K562 (cell line): ENCODE results near the gene C10orf95. TPM values are rescaled to one million over a fixed set of nuclear protein-coding genes. Genes with fewer than 3 reads are reported as not detected.

Experiments
- BCOR ChIP-seq: fragments of 450-650 bp; IDR thresholded peaks from 2 replicates; pipeline ENCODE4 v1.6.1; 2016
- CHD2 ChIP-seq: IDR thresholded peaks from 2 replicates; pipeline ENCODE4 v1.6.1; 2011; ENCODE audit warnings: low read depth, low read length
- EP300 ChIP-seq: IDR thresholded peaks from 2 replicates; pipeline ENCODE4 v1.6.1; 2012; ENCODE audit warnings: low read length, improper control_type of control experiment
- EP400 ChIP-seq: fragments of 450-650 bp; IDR thresholded peaks from 2 replicates; pipeline ENCODE4 v1.6.1; 2017; ENCODE audit warnings: antibody characterized with exemption, mild to moderate bottlenecking, moderate library complexity
- FOXM1 ChIP-seq, 2 experiments: fragments of 450-650 bp in 1 of 2; sonication (generic) in 1 of 2; formaldehyde crosslinking in 1 of 2; IDR thresholded peaks; 2 replicates each; pipeline versions ENCODE4 v1.6.1 to v1.9.0; 2017 to 2022; ENCODE audit warnings: low read depth in 2 of 2, mild to moderate bottlenecking in 2 of 2, missing genetic modification reagents in 1 of 2, moderate library complexity in 1 of 2
- JUN ChIP-seq, 2 experiments: sonication (generic) in 1 of 2; formaldehyde crosslinking in 1 of 2; IDR thresholded peaks; 2 replicates each; pipeline versions ENCODE4 v1.6.1 to v1.8.0; 2012 to 2022; ENCODE audit warnings: borderline replicate concordance in 2 of 2, mild to moderate bottlenecking in 2 of 2, improper control_type of control experiment in 1 of 2, low read depth in 1 of 2, low read length in 1 of 2, missing genetic modification reagents in 1 of 2
- JUND ChIP-seq, 2 experiments: IDR thresholded peaks; 2 replicates in 1 of 2; 3 replicates in 1 of 2; pipeline ENCODE4 v1.6.1; 2011; ENCODE audit warnings: borderline replicate concordance in 2 of 2, low read depth in 2 of 2, low read length in 2 of 2, improper control_type of control experiment in 1 of 2, missing biosample characterization in 1 of 2, missing genetic modification characterization in 1 of 2, missing genetic modification reagents in 1 of 2
- KAT7 ChIP-seq: sonication (generic); formaldehyde crosslinking; IDR thresholded peaks from 2 replicates; pipeline ENCODE4 v1.8.0; 2022; ENCODE audit warnings: missing genetic modification reagents, mild to moderate bottlenecking, borderline replicate concordance
- KLF16 ChIP-seq: IDR thresholded peaks from 2 replicates; pipeline ENCODE4 v1.6.1; 2016; ENCODE audit warnings: antibody characterized with exemption
- LCOR ChIP-seq: sonication (generic); formaldehyde crosslinking; IDR thresholded peaks from 2 replicates; pipeline ENCODE4 v1.8.0; 2022; ENCODE audit warnings: mild to moderate bottlenecking, missing genetic modification reagents
- MCM5 ChIP-seq: fragments of 450-650 bp; IDR thresholded peaks from 2 replicates; pipeline ENCODE4 v1.6.1; 2016; ENCODE audit warnings: low read depth
- NR2C1 ChIP-seq, 2 experiments: fragments of 450-650 bp; IDR thresholded peaks; 2 replicates each; pipeline ENCODE4 v1.6.1; 2017; ENCODE audit warnings: mild to moderate bottlenecking in 2 of 2, antibody characterized with exemption in 1 of 2, inconsistent platforms in 1 of 2, missing compliant biosample characterization in 1 of 2, missing genetic modification characterization in 1 of 2
- POU5F1 ChIP-seq: fragments of 150-350 bp; IDR thresholded peaks from 2 replicates; pipeline ENCODE4 v1.6.1; 2014; ENCODE audit warnings: borderline replicate concordance, low read length, low read depth, mild to moderate bottlenecking; ENCODE audit not compliant: partially characterized antibody
- SIRT6 ChIP-seq: IDR thresholded peaks from one replicate; pipeline ENCODE4 v1.6.1; 2012; ENCODE audit warnings: low read depth, mild to moderate bottlenecking, control low read depth, inconsistent platforms, low read length, moderate library complexity
- TAF7 ChIP-seq: fragments of 450-650 bp; IDR thresholded peaks from 2 replicates; pipeline ENCODE4 v1.6.1; 2016; ENCODE audit warnings: missing genetic modification characterization, missing compliant biosample characterization
- TCF7 ChIP-seq: sonication (generic); IDR thresholded peaks from 2 replicates; pipeline ENCODE4 v1.6.1; 2016; ENCODE audit warnings: antibody characterized with exemption, borderline replicate concordance
- ZBTB7A ChIP-seq: IDR thresholded peaks from 2 replicates; pipeline ENCODE4 v1.6.1; 2011; ENCODE audit warnings: low read depth, mild to moderate bottlenecking, low read length, moderate library complexity, borderline replicate concordance; ENCODE audit not compliant: control insufficient read depth
- ZFX ChIP-seq: sonication (generic); formaldehyde crosslinking; IDR thresholded peaks from 2 replicates; pipeline ENCODE4 v1.8.0; 2022; ENCODE audit warnings: mild to moderate bottlenecking, missing genetic modification reagents, moderate library complexity
- polyA plus RNA-seq, 8 experiments: library from polyadenylated mRNA; depleted of rRNA in 4 of 8; stranded (reverse) in 5 of 8; unstranded in 3 of 8; fragments of >200 nt; fragmentation: Nextera tagmentation in 2 of 8; fragmentation: Illumina TruSeq in 1 of 8; extraction: Ambion mirVana in 2 of 8; extraction: Trizol in 1 of 8; gene quantifications; 2 replicates each; pipeline versions ENCODE4 v1.2.1 to v1.2.3, GENCODE V29; 2011 to 2014; ENCODE audit warnings: inconsistent platforms in 1 of 8, missing spikeins in 1 of 8
- total RNA-seq, 7 experiments: library from RNA; depleted of rRNA in 6 of 7; stranded (reverse); fragments of >200 nt in 6 of 7; fragmentation: Illumina TruSeq in 2 of 7; extraction: Trizol in 2 of 7; gene quantifications; 2 replicates each; pipeline versions ENCODE4 v1.2.1 to v1.2.3, GENCODE V29; 2011 to 2021; ENCODE audit warnings: low replicate concordance in 1 of 7
- TF ChIP-seq, protein P1 (sequence below): fragments of 200-800 bp; sonication (Bioruptor generic); IDR thresholded peaks from 2 replicates; pipeline ENCODE4 v1.6.1; 2017; ENCODE audit warnings: missing genetic modification characterization, missing compliant biosample characterization
- TF ChIP-seq, protein P2 (sequence below), 2 experiments: IDR thresholded peaks; 2 replicates each; pipeline ENCODE4 v1.6.1; 2012; ENCODE audit warnings: improper control_type of control experiment in 2 of 2, low read depth in 2 of 2, low read length in 2 of 2, borderline replicate concordance in 1 of 2
- TF ChIP-seq, protein P3 (sequence below): sonication (generic); formaldehyde crosslinking; IDR thresholded peaks from 2 replicates; pipeline ENCODE4 v1.9.0; 2022; ENCODE audit warnings: mild to moderate bottlenecking, missing genetic modification reagents

Gene C10orf95
- total and polyA plus RNA-seq, 9 of the 15 experiments (the other 6 are each of a cell fraction or from before 2014, with no cell fraction given), result 0.03 to 0.41 (median 0.17) TPM; not detected in 1

DNA sequence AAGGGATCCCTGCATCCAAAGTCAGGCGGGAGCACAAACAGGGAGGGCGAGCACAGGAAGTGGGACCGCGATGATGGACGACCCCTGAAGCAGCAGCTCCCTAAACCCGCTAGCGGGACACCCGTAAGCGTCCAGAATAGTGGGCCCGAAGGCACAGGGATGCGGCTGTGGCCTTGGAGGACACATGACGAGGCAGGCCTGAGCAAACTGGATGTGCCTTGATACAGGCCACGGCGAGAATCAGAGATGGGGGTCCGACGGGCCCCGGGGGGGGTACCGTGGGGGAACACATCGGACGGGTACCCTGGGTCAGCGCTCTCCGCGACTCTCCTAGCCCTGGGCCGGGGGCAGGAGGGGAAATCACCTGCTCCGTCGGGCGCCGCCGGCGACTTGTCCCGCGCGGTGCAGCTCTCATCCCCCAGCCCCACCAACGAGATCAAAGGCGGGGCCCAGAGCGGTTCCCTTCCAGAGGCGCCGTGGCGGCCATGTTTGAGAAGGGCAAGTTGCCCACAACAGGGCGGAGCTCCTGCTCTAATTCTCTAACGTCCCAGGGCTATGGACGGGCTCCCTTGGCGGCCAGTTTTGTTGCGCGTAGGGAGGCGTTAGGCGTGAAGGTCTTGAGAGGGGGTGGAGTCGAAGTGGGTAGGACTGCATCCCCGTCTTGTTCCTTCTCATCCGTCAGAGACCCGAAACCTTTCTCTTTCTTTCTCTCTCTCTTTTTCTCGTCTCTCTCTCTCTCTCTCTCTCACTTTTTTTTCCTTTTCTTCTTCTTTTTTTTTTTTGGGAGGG lies 19.0 kb downstream of the C10orf95 start, which contains the start of gene CUEDC2 (continued):
- TF ChIP-seq FOXM1 (IDR thresholded peaks at IDR 0.05; ENCODE audit: low read depth), result 0 out of 2 replicates have a peak, but pooled peaks have one; percentile 22
- TF ChIP-seq FOXM1 (CRISPR knock-in tag; IDR thresholded peaks at IDR 0.05; ENCODE audit: low read depth), result no peak
- TF ChIP-seq JUND (IDR thresholded peaks at IDR 0.05; ENCODE audit: borderline replicate concordance, low read depth, low read length), result peak; percentile 56; the same call in 1 of the 2 replicates
- no peak; the same call in 2 of the 3 replicates for TF ChIP-seq JUND (tag; IDR thresholded peaks at IDR 0.05; ENCODE audit: borderline replicate concordance, low read depth, low read length)
- TF ChIP-seq TCF7, result peak; percentile 92
- TF ChIP-seq SIRT6, result no peak
- TF ChIP-seq TAF7 (tag), result 0 out of 2 replicates have a peak, but pooled peaks have one; percentile 15
- TF ChIP-seq JUN (IDR thresholded peaks at IDR 0.05; ENCODE audit: borderline replicate concordance, low read depth, low read length), result peak; percentile 55; the same call in 1 of the 2 replicates
- TF ChIP-seq JUN (CRISPR knock-in tag; IDR thresholded peaks at IDR 0.05; ENCODE audit: borderline replicate concordance), result no peak
- TF ChIP-seq KAT7 (CRISPR knock-in tag), result 0 out of 2 replicates have a peak, but pooled peaks have one; percentile 72
- TF ChIP-seq MCM5, result no peak
- peak; percentile 75 for TF ChIP-seq CHD2
- TF ChIP-seq, protein P1, sequence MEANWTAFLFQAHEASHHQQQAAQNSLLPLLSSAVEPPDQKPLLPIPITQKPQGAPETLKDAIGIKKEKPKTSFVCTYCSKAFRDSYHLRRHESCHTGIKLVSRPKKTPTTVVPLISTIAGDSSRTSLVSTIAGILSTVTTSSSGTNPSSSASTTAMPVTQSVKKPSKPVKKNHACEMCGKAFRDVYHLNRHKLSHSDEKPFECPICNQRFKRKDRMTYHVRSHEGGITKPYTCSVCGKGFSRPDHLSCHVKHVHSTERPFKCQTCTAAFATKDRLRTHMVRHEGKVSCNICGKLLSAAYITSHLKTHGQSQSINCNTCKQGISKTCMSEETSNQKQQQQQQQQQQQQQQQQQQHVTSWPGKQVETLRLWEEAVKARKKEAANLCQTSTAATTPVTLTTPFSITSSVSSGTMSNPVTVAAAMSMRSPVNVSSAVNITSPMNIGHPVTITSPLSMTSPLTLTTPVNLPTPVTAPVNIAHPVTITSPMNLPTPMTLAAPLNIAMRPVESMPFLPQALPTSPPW (CRISPR knock-in tag), result peak; percentile 74
- peak; percentile 86 for TF ChIP-seq KLF16
- TF ChIP-seq LCOR, result peak; percentile 73; the same call in 1 of the 2 replicates
- TF ChIP-seq ZBTB7A, result peak; percentile 75; the same call in 1 of the 2 replicates
- TF ChIP-seq NR2C1 (IDR thresholded peaks at IDR 0.05), result peak; percentile 58
- no peak; the same call in 1 of the 2 replicates for TF ChIP-seq NR2C1 (tag; IDR thresholded peaks at IDR 0.05)
- TF ChIP-seq ZFX (CRISPR knock-in tag), result peak; percentile 87
- TF ChIP-seq EP300, result peak; percentile 40; the same call in 1 of the 2 replicates
- TF ChIP-seq EP400, result peak; percentile 70; the same call in 1 of the 2 replicates
- TF ChIP-seq, protein P2, sequence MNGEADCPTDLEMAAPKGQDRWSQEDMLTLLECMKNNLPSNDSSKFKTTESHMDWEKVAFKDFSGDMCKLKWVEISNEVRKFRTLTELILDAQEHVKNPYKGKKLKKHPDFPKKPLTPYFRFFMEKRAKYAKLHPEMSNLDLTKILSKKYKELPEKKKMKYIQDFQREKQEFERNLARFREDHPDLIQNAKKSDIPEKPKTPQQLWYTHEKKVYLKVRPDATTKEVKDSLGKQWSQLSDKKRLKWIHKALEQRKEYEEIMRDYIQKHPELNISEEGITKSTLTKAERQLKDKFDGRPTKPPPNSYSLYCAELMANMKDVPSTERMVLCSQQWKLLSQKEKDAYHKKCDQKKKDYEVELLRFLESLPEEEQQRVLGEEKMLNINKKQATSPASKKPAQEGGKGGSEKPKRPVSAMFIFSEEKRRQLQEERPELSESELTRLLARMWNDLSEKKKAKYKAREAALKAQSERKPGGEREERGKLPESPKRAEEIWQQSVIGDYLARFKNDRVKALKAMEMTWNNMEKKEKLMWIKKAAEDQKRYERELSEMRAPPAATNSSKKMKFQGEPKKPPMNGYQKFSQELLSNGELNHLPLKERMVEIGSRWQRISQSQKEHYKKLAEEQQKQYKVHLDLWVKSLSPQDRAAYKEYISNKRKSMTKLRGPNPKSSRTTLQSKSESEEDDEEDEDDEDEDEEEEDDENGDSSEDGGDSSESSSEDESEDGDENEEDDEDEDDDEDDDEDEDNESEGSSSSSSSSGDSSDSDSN (IDR thresholded peaks at IDR 0.05; ENCODE audit: borderline replicate concordance in 1 of 2, low read depth in 2 of 2, low read length in 2 of 2), result 0 out of 4 replicates have a peak, but pooled peaks of 1 of the 2 experiments have one; percentile 23
- TF ChIP-seq, protein P3, sequence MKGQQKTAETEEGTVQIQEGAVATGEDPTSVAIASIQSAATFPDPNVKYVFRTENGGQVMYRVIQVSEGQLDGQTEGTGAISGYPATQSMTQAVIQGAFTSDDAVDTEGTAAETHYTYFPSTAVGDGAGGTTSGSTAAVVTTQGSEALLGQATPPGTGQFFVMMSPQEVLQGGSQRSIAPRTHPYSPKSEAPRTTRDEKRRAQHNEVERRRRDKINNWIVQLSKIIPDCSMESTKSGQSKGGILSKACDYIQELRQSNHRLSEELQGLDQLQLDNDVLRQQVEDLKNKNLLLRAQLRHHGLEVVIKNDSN, result 0 out of 2 replicates have a peak, but pooled peaks have one; percentile 13
- TF ChIP-seq POU5F1, result peak; percentile 96
- TF ChIP-seq BCOR, result no peak; the same call in 1 of the 2 replicates
